SK-N-DZ (cell line): ENCODE results near the gene CEP112.
"Not testable (repeated sequence)": the region's sequence is repeated elsewhere in the genome, so short reads cannot be mapped to it uniquely, and the experiment has no call there.

Experiments used
- DNase-seq: peaks from one replicate; pipeline ENCODE4 v3.0.0-alpha.2; 2015; ENCODE audit warnings: low spot score

The CEP112 gene

GRCh38 chr17:65696739-65697394, 495.1 kb downstream of the CEP112 start:
- DNase-seq, result no peak

- no peak for DNase-seq
Observed at GRCh38 chr17:65694601-65695000, 497.3 kb downstream of the CEP112 start.

DNA sequence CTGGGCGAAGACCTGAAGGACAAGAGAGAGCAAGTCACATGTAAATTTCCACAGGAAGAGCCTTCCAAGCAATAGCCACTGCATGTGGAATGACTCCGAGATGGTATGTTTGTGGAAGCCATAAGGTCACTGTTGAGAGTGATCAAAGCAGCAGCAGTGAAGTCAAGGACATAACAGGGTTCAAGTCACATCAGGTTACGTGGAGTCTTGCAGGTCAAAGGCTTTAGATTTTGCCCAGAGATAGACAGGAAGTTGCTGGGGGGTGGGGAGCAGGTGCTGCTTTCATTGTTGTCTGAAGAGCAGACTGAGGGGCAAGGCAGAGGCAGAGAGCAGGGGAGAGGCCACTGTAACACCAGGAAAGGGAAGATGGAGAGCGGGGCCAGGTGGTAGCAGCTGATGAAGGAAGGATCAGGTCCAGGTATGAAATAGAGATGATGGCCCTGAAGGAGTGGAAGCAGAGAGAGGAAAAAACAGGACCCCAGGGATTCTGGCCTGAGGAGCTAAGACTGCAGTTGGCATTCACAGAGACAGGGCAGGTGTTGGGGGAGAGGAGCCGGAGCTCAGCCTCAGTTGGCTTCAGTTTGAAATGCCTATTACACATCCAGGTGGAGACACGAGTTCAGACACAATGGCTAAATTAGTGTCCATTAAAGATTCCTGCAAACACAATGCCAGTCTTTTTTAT, 501.2 kb downstream of the CEP112 start:
- DNase-seq, result no peak

GRCh38 chr17:65688307-65688706, 503.6 kb downstream of the CEP112 start:
- no peak for DNase-seq

DNA sequence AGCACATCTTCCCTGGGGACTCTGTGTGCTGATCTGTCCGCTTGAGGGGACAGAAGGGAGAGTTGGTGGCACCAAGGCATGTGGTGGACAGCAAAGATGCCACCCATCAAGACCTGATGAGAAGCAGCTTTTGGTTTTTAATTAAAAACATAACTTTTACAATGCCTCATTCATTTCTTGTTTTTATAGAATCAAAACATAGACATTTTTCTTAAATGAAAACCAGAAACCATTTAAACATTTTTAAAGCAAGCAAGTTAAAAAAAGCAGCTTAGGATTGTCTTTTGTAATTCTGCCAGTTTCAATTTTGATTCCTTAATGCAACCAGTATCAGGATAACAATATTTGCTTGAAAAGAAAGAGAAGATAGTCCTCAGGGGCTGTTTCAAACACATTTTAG, 506.8 kb downstream of the CEP112 start:
- no peak for DNase-seq

DNA sequence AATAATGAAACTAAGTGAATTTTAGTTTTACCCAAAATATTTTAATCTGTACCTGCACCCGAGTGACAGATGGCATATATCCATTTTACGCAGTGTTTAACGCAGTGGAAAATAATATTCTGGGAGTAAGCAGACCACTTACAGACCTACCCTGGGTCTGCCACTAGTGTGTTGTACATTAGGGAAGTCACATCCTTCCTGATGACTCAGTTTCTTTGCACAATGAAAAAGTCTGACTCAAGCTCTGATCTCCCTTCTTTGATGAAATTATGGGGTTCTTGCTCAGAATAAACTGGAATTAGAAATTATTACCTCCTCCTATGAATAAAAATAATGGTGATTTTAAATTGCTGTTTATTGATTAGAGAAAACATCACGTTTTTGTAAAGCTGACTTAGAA, 507.3 kb downstream of the CEP112 start:
- no peak for DNase-seq

GRCh38 chr17:65683428-65683827, 508.5 kb downstream of the CEP112 start:
- DNase-seq, result no peak

DNA sequence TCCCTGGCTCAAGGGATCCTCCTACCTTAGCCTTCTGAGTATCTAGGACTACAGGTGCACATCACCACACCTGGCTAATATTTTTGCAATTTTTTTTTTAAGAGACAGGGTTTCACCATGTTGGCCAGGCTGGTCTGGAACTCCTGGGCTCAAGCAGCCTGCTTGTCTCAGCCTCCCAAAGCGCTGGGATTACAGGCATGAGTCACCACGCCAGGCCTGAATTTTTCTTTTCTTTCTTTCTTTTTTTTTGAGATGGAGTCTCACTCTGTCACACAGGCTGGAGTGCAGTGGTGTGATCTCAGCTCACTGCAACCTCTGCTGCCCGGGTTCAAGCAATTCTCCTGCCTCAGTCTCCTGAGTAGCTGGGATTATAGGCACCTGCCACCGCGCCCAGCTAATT, 510.2 kb downstream of the CEP112 start:
- DNase-seq, result not testable (repeated sequence)

GRCh38 chr17:65679165-65679845, 512.6 kb downstream of the CEP112 start:
- DNase-seq, result no peak

- DNase-seq, result no peak
Observed at GRCh38 chr17:65678546-65678945, 513.4 kb downstream of the CEP112 start.

- no peak for DNase-seq
Observed at GRCh38 chr17:65677932-65678331, 514.0 kb downstream of the CEP112 start.

DNA sequence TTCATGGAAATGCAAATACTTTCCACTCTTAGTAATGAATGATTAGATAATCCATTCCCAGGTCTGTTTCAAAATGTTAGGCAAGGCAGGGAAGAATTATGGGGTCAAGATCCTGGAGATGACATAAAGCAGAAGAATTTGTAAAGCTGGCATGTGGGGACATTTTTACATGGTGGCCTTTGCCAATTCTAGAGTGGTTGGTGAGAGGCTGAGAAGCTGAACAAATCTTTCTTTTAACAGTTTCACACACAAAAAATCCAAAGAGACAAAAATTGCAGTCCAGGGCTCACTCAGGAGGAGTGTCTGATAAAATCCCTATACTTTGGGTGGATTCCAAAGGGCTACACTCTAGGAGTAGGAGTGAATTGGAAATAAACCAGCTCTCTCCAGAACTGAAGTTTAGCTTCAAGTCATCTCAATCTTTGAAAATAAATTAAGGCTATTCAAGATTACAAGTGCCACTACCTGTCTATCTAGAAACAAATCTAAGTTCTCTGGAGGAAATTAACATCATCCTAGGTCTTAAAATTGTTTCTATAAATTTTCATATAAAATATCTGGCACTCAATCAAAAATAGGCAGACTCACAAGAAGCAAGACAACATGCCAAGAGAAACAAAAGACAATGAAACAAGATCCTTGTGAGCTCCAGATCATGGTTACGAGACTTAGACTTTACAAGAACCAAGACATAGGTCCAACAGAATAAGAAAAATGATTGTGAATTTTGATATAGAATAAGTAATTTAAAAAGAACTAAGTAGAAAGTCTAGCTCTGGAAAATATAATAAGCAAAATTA, 517.5 kb downstream of the CEP112 start:
- DNase-seq, result no peak

DNA sequence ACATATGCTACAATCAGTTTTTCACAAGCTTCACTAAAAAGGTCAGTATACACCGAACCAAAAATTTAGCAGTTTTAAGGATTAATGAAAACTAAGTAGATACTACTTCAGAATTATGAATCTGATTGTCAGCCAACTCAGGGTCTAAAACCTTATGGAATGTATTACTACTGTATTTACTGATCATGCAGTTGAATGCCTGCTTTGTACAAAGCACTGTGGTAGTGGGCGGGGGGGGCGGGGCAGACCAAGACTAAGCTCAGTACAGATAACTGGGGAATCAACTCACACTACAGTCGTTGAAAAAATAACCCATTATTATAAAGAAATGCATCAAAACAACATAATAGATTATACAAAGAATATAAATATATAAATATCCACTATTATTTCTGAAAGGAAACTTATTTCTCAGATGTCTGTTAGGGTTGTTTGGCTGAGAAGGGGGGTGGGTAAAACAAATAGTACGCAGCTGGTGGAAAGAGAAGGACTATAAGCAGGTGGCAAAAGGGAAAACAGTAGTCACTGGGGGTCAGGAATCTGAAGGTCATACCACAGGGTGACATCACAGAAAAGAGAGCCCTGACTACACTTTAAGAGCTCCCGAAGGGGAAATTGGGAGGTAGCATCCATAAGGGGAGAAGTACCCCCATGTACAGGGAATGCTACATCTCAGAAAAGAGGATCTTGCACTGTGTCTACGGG, 521.1 kb downstream of the CEP112 start:
- no peak for DNase-seq

GRCh38 chr17:65668211-65668610, 523.7 kb downstream of the CEP112 start:
- no peak for DNase-seq

DNA sequence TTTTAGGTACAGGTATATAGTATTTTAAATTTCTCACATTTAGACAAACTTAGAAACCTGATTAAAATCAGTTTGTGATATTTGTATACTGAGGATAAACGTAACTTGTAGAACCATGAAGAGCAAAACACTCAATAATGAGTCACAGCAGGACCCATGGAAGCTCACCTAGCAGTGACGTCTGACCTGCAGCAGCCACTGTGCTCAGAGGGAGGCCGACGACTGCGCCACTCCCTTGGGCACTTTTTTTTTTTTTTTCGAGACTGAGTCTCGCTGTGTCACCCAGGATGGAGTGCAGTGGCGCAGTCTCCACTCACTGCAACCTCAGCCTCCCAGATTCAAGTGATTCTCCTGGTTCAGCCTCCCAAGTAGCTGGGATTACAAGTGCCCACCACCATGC, 524.3 kb downstream of the CEP112 start:
- no peak for DNase-seq

DNA sequence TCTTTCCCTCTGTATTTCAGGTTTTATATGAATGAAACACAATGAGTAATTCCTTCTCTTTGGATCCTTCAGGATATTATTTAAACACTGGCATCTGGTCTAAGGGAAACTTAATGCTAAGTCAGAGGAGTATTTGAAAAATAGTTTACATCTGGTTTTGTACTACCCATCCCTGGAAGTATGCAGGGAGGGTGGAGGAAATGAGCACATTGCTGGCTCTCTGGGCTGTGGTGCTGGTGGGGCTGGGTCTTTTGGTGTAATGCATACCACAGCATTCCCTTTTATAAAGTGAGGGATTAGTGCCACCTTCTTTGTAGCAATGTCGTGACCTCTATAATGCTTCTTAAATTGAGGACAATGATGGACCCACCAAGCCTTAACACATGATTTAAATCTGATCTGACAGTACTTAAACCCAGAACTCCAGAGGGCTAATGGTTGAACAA, 525.0 kb downstream of the CEP112 start:
- no peak for DNase-seq

- no peak for DNase-seq
Observed at GRCh38 chr17:65665966-65666365, 526.0 kb downstream of the CEP112 start.

DNA sequence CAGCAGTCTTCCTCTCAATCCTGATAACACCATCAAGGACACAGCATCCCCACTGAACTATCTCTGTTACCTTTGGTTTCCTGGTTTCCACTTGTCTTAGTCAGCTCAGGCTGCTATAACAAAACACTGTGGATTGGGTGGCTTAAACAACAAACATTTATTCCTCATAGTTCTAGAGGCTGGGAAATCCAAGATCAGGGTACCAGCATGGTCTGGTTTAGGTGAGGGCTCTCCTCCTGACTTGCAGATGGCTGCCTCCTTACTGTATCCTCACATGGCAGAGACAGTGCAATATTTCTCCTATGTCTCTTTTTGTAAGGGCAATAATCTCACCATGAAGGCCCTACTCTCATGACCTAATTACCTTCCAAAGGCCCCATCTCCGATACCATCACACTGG, 527.2 kb downstream of the CEP112 start:
- no peak for DNase-seq

- DNase-seq, result no peak
Observed at GRCh38 chr17:65664266-65664665, 527.7 kb downstream of the CEP112 start.

DNA sequence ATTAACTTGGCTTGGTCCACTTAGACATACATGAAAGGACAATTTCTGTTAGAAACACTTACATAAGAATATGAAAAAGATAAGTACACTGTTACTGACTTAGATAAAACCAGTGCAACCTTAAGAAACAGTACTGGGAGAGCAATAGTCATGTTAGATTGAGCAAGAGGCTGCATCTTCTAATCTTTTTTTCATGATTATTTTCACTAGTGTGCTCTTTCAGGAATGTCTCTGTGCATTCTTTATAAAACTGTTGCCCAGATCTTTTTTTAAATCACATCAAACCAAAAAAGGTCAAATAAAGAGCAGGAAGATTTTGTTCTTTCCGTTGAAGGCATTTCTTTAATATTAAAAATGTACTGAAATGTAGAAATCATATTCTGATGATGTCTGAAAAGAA, 529.7 kb downstream of the CEP112 start:
- DNase-seq, result no peak

GRCh38 chr17:65660947-65661346, 531.0 kb downstream of the CEP112 start:
- no peak for DNase-seq
